Esophagus squamous epithelium (tissue), 4 donors: ENCODE results near the gene CA11.

Experiments used
- CTCF ChIP-seq, 6 experiments: fragments of 450-650 bp in 4 of 6; fragments of 200-600 bp in 2 of 6; sonication (generic) in 2 of 6; IDR thresholded peaks; one replicate each; pipeline ENCODE4 v1.5.1; 2016 to 2019; ENCODE audit warnings: antibody characterized with exemption in 6 of 6, mild to moderate bottlenecking in 4 of 6, moderate library complexity in 4 of 6
- POLR2A ChIP-seq, 4 donors: fragments of 450-650 bp; IDR thresholded peaks; one replicate each; pipeline ENCODE4 v1.6.1; 2017; ENCODE audit warnings: antibody characterized with exemption in 4 of 4, mild to moderate bottlenecking in 4 of 4, moderate library complexity in 3 of 4

DNA sequence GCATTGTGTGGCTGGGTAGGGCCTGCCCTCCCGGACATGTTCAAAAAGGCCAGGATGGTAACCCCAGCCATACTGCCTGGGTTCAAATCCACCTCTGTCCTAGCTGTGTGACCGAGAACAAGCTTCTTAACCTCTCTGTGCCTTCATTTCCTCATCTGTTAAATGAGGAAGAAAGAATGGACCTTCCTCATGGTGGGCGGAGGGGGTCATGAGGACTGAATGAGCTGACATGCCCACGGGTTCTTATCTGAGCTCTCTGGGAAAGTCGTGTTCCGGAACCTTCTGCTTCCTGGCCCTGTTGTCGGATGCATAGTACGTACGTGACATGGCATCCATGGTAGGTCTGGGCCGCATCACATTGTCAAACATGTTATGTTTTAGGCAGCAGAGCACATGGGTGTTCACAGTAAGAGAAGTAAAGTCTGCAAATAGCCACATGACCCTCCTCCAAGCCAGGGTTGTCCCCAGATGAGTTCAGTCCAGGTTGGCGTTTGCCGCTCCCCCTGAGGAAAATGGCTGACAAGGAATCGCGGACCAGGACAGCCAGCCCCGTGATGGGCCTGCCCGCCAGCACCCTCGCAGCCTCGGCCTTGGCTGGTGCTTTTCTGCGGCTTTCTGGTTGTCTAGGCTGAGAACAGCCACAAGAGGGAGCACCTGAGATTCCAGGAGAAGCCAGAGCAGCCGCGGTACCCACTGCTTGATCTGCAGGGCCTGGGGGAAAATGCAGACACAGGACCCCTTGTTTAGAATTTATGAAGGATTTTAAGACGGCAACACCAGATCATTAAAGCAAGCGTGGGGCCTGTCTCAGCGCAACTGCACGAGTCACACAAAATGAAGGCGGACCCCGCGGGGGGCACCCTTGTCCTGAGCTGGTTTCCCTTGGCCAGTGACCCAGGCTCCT lies 29.2 kb upstream of the CA11 start:
- peak; percentile 64 to 90 (median 88) for TF ChIP-seq CTCF (IDR thresholded peaks at IDR 0.05)
- TF ChIP-seq POLR2A (IDR thresholded peaks at IDR 0.05), result no peak
